ENCODE measurements around the gene NFIB. TPM values are rescaled to one million over a fixed set of nuclear protein-coding genes. Genes with fewer than 3 reads are reported as not detected.

Gene NFIB
- total and polyA plus RNA-seq, 10 of the 15 experiments (the other 5 are each of a cell fraction or from before 2014, with no cell fraction given), result under 0.01 to 0.19 (median 0.05) TPM; not detected in 3

- TF ChIP-seq, protein P1, sequence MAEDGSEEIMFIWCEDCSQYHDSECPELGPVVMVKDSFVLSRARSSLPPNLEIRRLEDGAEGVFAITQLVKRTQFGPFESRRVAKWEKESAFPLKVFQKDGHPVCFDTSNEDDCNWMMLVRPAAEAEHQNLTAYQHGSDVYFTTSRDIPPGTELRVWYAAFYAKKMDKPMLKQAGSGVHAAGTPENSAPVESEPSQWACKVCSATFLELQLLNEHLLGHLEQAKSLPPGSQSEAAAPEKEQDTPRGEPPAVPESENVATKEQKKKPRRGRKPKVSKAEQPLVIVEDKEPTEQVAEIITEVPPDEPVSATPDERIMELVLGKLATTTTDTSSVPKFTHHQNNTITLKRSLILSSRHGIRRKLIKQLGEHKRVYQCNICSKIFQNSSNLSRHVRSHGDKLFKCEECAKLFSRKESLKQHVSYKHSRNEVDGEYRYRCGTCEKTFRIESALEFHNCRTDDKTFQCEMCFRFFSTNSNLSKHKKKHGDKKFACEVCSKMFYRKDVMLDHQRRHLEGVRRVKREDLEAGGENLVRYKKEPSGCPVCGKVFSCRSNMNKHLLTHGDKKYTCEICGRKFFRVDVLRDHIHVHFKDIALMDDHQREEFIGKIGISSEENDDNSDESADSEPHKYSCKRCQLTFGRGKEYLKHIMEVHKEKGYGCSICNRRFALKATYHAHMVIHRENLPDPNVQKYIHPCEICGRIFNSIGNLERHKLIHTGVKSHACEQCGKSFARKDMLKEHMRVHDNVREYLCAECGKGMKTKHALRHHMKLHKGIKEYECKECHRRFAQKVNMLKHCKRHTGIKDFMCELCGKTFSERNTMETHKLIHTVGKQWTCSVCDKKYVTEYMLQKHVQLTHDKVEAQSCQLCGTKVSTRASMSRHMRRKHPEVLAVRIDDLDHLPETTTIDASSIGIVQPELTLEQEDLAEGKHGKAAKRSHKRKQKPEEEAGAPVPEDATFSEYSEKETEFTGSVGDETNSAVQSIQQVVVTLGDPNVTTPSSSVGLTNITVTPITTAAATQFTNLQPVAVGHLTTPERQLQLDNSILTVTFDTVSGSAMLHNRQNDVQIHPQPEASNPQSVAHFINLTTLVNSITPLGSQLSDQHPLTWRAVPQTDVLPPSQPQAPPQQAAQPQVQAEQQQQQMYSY (CRISPR knock-in tag; IDR thresholded peaks at IDR 0.05), result no peak
- no peak for TF ChIP-seq SMAD1 (IDR thresholded peaks at IDR 0.05; ENCODE audit: low read depth, partially characterized antibody)
- TF ChIP-seq STAT3 (IDR thresholded peaks at IDR 0.05; ENCODE audit: low read depth, low read length), result no peak
- no peak for TF ChIP-seq ZBTB40 (IDR thresholded peaks at IDR 0.05; ENCODE audit: borderline replicate concordance)
- TF ChIP-seq TCF7 (IDR thresholded peaks at IDR 0.05; ENCODE audit: borderline replicate concordance), result no peak
- no peak for TF ChIP-seq MXI1 (IDR thresholded peaks at IDR 0.05; ENCODE audit: low read depth, low read length)
Observed at GRCh38 chr9:14331120-14331519, 17.2 kb upstream of the NFIB start (continued).

Measured in GM12878 (cell line).